Fibroblast of skin of left quadriceps (primary cell): Measurements from ENCODE around the gene KIRREL3.

Experiments used
- DNase-seq, 2 experiments: peaks; one replicate each; pipeline ENCODE4 v3.0.0-alpha.2; 2013; ENCODE audit warnings: low read depth in 2 of 2

Gene KIRREL3

GRCh38 chr11:126468102-126468521, 532.5 kb downstream of the KIRREL3 start:
- peak; percentile 32 to 34 for DNase-seq

GRCh38 chr11:126467471-126467870, 533.1 kb downstream of the KIRREL3 start:
- DNase-seq, result no peak

GRCh38 chr11:126467046-126467370, 533.6 kb downstream of the KIRREL3 start:
- no peak for DNase-seq

- DNase-seq, result no peak
Measured at GRCh38 chr11:126466236-126467045, 534.1 kb downstream of the KIRREL3 start.

GRCh38 chr11:126465573-126466188, 534.9 kb downstream of the KIRREL3 start:
- no peak for DNase-seq

GRCh38 chr11:126464796-126465195, 535.8 kb downstream of the KIRREL3 start:
- no peak for DNase-seq

- DNase-seq, result no peak
Measured at GRCh38 chr11:126462422-126462821, 538.1 kb downstream of the KIRREL3 start.

GRCh38 chr11:126461996-126462395, 538.6 kb downstream of the KIRREL3 start:
- no peak for DNase-seq

GRCh38 chr11:126461096-126461440, 539.5 kb downstream of the KIRREL3 start:
- DNase-seq, result no peak

GRCh38 chr11:126460417-126461095, 540.0 kb downstream of the KIRREL3 start:
- no peak for DNase-seq

- peak; percentile 80 to 84 for DNase-seq
Measured at GRCh38 chr11:126459691-126460281, 540.8 kb downstream of the KIRREL3 start.

- no peak for DNase-seq
Measured at GRCh38 chr11:126457817-126458216, 542.8 kb downstream of the KIRREL3 start.

GRCh38 chr11:126456783-126457542, 543.6 kb downstream of the KIRREL3 start:
- no peak for DNase-seq

GRCh38 chr11:126456089-126456488, 544.5 kb downstream of the KIRREL3 start:
- no peak for DNase-seq

GRCh38 chr11:126452241-126453101, 548.1 kb downstream of the KIRREL3 start:
- no peak for DNase-seq

- no peak for DNase-seq
Measured at GRCh38 chr11:126451211-126451802, 549.3 kb downstream of the KIRREL3 start.

- no peak for DNase-seq
Measured at GRCh38 chr11:126450806-126451205, 549.8 kb downstream of the KIRREL3 start.

GRCh38 chr11:126450198-126450597, 550.4 kb downstream of the KIRREL3 start:
- no peak for DNase-seq

- DNase-seq, result no peak
Measured at GRCh38 chr11:126446581-126446980, 554.0 kb downstream of the KIRREL3 start.

- no peak for DNase-seq
Measured at GRCh38 chr11:126444072-126444471, 556.5 kb downstream of the KIRREL3 start.
